ENCODE results near the gene MAP3K13.

DNA sequence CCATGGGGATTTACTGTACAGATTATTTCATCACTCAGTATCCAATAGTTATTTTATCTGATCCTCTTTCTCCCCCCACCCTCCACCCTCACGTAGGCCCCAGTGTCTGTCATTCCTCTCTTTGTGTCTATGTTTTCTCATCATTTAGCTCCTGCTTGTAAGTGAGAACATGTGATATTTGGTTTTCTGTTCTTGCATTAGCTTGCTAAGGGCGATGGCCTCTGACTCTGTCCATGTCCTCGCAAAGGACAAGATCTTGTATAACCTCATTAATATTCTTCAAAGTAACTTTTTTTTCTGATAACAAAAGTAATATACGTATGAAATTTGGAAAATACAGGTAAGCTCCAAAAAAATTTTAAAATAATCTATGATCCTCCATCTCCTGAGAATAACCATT is 67.4 kb downstream of the MAP3K13 start:
- TF ChIP-seq POLR2AphosphoS5 (IDR thresholded peaks at IDR 0.05; ENCODE audit: borderline replicate concordance, low read depth, low read length) (no peak), EZH2 (IDR thresholded peaks at IDR 0.05) (no peak)
